Right renal cortex interstitium (tissue), 3 donors: Measurements from ENCODE around the gene UNC79. TPM values are rescaled to one million over a fixed set of nuclear protein-coding genes. Genes with fewer than 3 reads are reported as not detected.
"Not testable (repeated sequence)": the region's sequence is repeated elsewhere in the genome, so short reads cannot be mapped to it uniquely, and the experiment has no call there.

Source experiments
- DNase-seq, 3 donors: peaks; one replicate each; pipeline ENCODE4 v3.0.0-alpha.2; 2013; ENCODE audit warnings: low read depth in 3 of 3, low spot score in 2 of 3
- polyA plus RNA-seq, 3 donors: library from polyadenylated mRNA; unstranded; fragments of 120-200 nt; gene quantifications; one replicate each; pipeline ENCODE4 v1.2.1, GENCODE V29; 2013; ENCODE audit not compliant: insufficient read length in 3 of 3

The UNC79 gene
- polyA plus RNA-seq, 3 donors: 0.71 to 0.87 (median 0.82) TPM

GRCh38 chr14:93490001-93490400 lies 59.3 kb downstream of the UNC79 start:
- DNase-seq: no peak

- peak in 1 of 3 donors; percentile 19 for DNase-seq
Measured at GRCh38 chr14:93493054-93493453, 62.3 kb downstream of the UNC79 start.

GRCh38 chr14:93493622-93494021 lies 62.9 kb downstream of the UNC79 start:
- not testable (repeated sequence) for DNase-seq

GRCh38 chr14:93496856-93497741 lies 66.4 kb downstream of the UNC79 start:
- no peak for DNase-seq

- DNase-seq: no peak
Measured at GRCh38 chr14:93510056-93510455, 79.3 kb downstream of the UNC79 start.

- no peak for DNase-seq
Measured at GRCh38 chr14:93511001-93511400, 80.3 kb downstream of the UNC79 start.

- no peak for DNase-seq
Measured at GRCh38 chr14:93520053-93520607, 89.4 kb downstream of the UNC79 start.

GRCh38 chr14:93522221-93522620 lies 91.5 kb downstream of the UNC79 start:
- DNase-seq: no peak

- not testable (repeated sequence) for DNase-seq
Measured at GRCh38 chr14:93525216-93525615, 94.5 kb downstream of the UNC79 start.

- DNase-seq: no peak
Measured at GRCh38 chr14:93525696-93526451, 95.1 kb downstream of the UNC79 start.

GRCh38 chr14:93527203-93527607 lies 96.5 kb downstream of the UNC79 start:
- DNase-seq: no peak

GRCh38 chr14:93528884-93529558 lies 98.3 kb downstream of the UNC79 start:
- DNase-seq: no peak

- no peak for DNase-seq
Measured at GRCh38 chr14:93531644-93532043, 100.9 kb downstream of the UNC79 start.

GRCh38 chr14:93532541-93532940 lies 101.8 kb downstream of the UNC79 start:
- no peak for DNase-seq

GRCh38 chr14:93533437-93533836 lies 102.7 kb downstream of the UNC79 start:
- no peak for DNase-seq

- DNase-seq: no peak
Measured at GRCh38 chr14:93533842-93534241, 103.1 kb downstream of the UNC79 start.

GRCh38 chr14:93535537-93535936 lies 104.8 kb downstream of the UNC79 start:
- no peak for DNase-seq

GRCh38 chr14:93536945-93537344 lies 106.2 kb downstream of the UNC79 start:
- no peak for DNase-seq

- no peak for DNase-seq
Measured at GRCh38 chr14:93537951-93538350, 107.2 kb downstream of the UNC79 start.

- no peak for DNase-seq
Measured at GRCh38 chr14:93538413-93538812, 107.7 kb downstream of the UNC79 start.

GRCh38 chr14:93540235-93540634 lies 109.5 kb downstream of the UNC79 start:
- no peak for DNase-seq
